GM21576 (cell line): Measurements from ENCODE around the gene CEP85L.

Experiments
- ATAC-seq: cut with Tn5 transposase; IDR thresholded peaks from one replicate; pipeline ENCODE4 v1.9.1; 2021; ENCODE audit warnings: mild to moderate bottlenecking, moderate library complexity; ENCODE audit not compliant: unreplicated experiment

CEP85L gene

DNA sequence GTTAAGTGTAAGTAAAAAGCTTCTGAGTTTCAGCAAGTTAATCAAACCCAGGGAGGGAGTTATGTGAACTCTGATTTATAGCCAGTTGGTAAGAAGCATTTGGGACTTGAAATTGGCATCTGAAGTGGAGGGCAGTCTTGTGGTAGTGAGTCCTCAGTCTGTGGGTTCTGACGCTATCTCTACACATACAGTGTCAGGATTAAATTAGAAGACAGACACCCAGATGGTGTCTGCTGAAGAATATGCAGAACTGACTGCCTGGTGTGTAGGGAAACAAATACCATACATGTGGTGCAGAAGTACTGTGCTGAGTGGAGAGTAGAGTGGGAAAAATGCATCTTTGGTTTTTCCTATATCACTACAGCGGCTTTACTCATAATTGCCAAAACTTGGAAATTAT is 146.8 kb downstream of the CEP85L start:
- no peak for ATAC-seq

DNA sequence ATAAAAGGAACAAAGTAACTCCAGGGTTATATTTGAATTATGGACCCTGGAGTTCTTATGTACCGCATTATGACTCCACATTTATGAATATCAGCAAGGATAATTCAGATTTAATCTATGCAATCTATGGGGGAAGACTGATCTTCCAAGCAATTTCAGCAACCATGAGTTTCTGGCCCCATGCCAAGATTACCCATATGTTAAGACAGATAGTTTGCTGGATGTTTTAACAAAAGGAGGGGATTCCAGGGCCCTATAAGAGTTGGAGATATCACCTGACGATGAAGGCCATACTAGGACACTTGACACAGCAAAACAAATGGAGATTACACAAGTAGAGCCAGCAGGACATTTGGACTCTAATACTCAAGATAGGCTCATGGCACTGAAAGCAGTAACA is 149.2 kb downstream of the CEP85L start:
- no peak for ATAC-seq

DNA sequence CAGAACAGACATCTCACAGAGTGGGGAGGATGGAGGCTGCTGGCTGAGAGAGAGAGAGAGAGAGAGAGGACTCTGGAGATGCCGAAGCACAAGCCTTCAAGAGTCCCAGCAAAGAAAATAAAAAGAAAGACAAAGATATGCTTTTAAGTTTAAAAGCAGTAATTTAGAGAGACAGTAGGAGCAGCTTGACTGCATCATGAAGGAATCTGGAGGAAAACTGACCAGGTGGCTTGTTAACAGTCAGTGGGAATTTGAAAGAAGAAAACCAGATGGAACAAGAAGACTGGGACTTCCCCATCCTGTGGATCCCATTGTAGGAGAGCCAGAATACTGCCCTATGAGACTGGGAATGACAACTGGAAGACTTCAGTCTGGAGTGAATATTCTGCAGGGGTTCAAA is 149.6 kb downstream of the CEP85L start:
- ATAC-seq, result no peak

DNA sequence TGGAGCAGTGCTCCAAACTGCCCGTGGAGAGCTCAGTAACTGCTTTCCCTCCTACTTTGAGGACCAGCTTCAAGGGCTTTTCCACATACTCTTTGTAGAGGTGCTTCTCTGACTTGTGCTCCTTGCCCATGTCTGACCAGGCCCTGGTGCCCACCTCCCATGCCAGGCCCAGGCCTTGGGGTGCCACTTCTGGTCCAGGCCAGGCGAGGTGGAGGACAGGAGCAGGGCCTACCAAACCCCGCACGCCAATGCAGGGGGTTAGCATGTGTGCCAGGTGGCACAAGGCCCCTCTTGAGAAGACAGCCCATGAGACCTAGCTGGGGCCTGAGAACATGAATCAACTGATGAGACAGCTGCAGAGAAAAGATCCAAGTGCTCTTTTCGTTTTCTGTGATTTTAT is 150.3 kb downstream of the CEP85L start:
- no peak for ATAC-seq

DNA sequence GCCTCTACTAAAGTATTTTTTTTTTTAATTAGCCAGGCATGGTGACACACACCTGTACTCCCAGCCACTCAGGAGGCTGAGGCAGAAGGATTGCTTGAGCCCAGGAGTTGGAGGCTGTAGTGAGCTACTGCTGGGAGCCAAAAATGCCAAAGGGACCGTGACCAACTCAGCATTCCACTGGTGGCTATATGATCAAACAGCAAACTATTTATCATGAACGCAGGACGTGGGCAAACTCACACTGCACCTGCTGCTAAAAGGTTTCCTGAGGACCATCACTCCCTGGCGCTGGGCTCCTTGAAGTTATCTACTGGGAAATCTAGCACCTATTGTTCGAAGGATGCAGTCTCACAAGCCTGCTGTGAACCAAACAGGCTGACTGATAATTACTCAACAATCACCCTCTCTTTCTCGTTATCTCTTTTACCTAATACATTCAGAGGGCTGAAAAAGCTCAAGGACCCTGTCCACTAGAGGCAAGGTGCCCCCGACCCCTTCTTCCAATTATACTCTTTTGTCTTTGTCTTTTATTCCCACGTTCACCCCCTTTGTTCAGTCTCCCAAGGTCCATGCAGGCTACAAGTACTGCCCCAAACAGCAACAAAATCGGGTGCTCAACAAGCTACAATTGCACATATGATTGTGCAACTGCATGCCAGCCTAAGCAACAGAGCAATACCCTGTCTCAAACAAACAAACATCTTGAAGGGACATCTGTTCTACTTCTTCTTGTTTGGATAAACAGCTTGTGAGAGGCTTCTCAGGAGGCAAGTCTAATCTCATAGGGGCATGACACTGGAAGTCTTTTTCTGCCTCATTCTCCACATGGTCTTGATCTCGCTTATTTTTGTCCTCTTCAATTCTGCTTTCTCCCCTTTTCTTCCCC is 151.0 kb downstream of the CEP85L start:
- no peak for ATAC-seq

DNA sequence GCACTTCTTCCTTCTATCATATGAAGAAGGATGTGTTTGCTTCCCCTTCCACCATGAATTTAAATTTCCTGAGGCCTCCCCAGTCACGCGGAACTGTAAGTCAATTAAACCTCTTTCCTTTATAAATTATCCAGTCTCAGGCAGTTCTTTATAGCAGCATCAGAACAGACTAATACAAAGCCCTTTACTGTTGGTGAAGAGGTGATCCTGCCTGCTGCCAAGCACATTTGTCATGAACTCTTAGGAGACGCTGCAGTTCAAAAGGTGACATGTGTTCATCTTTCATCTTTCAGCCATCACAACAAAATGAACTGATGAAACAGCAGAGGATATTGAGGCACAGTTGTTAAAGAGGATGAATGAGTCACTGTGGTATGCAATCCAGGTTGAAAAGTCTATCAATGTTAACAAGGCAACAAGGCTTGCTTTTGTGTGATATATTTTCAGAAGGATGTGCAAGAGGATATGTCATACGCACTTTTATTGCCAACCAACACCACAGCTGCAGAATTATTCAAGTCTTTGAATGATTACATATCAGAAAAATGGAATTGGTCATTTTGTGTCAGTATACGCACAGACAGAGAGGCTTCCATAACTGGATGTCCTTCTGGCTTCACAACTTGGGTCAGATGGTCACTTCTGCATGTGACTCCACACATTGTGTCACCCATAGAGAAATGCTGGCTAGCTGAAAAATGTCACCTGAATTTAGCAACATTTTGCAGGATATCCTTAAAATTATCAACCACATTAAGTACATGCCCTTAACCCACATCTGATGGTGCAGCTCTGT is 155.7 kb downstream of the CEP85L start:
- ATAC-seq, result no peak

DNA sequence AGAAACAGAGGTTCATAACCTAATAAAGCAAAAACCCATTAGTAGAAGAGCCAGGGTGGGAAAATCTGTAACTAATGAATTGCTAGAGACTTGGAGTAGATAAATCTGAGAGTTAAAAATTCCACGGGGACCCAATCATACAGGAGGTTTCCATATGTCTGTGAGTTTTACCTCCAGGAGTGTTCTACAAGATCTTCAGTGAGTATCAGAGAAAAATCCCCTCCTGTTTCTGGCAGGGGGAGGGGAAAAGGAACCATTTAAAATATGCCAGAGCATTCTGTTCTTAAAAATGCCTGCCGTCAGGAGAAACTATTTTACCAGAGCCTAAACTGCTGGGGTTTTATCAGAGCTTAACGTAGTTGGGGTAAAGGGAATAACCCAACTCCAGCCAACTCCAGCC is 157.3 kb downstream of the CEP85L start:
- no peak for ATAC-seq

DNA sequence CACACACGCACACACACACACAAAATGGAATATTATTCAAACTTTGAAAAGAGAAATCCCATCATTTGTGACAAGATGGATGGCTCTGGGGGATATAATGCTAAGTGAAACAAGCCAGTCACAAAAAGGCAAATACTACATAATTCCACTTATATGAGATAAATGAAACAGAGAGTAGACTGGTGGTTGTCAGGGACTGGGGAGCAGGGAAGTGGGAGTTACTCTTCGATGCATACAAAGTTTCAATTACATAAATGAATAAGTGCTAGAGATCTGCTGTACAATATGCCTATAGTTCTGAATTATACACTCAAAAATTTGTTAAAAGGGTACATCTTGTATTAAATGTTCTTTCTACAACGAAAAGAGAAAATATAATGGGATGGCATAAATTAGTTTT is 161.4 kb downstream of the CEP85L start:
- no peak for ATAC-seq

DNA sequence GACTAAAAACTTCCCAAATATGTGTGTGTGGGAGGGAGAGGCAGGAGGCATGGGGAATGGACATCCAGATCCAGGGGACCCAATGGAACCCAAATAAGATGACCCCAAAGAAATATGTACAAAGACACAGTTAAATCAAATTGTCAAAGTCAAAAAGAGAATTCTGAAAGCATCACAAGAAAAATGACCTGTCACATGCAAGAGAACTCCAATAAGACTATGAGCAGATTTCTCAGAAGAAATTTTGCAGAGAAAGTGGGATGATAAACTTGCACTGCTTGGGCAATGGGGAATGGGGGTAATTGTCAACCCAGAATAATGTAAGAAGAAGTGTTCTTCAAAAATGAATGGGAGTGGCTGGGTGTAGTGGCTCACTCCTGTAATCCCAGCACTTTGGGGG is 162.8 kb downstream of the CEP85L start:
- ATAC-seq, result no peak

DNA sequence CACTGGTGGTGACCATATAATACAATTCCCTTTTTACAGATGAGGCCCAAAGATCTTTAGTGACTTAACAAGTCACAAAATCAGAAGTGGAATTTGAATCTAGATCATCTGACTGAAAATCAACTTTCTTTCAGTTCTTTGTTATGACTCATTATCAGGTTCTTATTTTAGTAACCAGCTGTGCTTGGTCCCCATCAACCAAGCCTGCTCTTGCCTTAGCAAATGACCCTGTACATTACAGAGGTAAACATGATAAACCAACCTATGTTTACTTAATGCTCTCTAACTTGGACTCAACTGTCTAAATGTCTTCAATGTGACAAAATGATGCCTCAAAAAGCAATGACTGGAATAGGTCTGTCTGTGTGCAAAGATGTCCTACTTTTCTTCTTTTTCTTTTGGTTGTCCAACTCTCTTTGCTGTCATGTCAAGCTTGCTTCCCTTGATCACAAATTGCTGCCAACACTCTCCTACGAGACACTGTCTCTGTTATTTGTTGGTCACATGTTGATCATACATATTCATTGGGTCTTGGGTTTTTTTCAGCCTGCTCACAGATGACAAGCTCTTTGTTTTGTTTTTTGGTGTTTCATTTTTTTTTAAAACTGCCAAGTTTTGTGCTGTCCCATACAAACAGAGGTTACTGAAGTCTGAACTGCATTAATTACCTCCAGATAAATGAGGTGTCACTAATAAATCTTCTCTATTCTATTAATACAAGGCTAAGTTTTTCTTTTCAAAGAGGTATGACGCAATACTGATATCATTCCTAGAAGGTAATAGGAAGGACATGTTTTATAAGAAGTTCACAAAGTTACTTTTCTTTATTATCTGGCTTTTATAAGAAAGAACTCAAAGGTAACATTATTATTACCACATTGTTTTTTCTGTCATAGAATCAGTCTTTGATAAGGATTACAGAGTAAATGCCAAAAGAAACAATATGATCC is 165.5 kb downstream of the CEP85L start:
- peak; percentile 97 for ATAC-seq

DNA sequence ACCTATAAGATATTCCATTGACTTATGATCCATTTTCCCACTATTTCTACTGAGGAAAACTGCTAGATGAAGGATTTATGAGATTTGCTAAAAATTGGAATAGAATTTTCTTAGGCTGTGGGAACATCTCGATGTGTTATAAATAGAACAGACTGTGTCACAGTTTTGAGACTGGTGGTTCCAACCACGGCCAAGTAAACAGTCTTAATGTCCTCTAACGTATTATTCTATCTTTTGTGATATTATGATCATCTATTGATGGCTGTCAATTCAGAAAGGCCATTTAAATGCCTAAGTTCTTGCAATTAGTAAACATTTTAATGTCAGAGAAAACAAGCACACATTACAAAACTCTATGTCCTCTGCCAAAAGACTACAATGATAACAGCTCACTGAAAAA is 174.8 kb downstream of the CEP85L start:
- no peak for ATAC-seq

DNA sequence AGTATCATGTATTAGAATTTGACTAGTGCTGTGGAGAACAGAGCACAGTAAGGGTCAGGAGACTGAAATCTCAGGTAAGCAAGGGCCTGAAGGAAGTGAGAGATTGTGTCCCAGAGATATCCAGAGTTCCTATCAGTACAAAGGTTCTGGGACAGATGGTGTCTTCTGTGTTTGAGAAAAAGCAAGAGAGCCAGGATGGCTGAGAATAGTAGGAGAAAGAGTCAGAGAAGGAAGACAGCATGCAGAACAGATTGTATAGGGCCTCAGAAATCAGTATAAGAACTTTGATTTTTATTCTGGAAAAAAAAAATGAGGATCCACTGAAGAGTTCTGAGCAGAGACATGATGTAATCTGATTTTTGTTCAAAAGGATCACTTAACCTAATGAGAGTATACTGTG is 178.1 kb downstream of the CEP85L start:
- no peak for ATAC-seq

DNA sequence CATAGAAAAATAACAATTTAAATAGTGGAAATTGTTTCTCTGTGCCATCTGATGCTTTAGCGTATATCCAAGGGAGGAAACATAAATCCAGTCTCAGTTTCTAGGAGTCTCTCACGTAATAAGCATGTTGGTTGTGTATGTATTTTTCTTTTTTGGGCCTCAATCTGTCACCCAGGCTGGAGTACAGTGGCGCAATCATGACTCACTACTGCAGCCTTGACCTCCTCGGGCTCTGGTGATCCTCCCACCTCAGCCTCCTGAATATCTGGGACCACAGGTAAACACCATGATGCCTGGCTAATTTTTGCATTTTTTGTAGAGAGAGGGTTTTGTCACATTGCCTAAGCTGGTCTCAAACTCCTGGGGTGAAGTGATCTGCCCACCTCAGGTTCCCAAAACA is 181.9 kb downstream of the CEP85L start:
- no peak for ATAC-seq

DNA sequence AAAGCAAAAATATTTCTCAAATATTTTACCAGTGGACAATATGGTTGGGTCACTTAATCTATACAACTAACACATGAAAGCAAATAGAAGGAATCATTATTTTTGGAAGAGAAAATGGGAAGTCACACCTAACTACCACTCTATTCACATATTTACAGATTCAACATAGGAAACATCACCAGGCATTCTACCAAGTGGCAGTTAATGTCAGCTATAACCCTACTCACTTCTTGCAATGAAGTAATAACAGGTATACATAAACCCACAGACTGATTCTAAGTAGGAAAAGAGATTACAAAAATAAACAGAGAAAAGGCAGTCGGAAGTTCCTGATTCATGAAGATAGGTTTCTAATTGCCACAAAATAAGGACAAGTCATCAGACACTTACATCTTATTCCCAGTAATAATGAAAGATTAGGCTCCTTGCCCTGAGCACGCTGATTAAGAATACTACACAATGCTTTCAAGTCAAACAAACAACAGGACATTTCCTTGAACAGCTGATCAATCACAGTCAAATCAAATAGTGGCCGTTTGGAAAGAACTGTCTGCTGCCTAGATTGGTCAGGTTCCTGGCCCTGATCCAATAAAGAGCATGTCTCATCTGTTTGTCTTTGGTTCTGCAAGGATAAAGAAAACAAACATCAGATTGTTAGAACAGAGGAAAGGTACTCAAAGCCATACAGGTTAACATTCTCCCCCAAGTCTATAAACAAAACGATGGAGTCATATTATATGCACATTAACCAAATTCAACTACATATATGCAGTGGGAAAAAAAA is 182.5 kb downstream of the CEP85L start:
- ATAC-seq, result no peak

DNA sequence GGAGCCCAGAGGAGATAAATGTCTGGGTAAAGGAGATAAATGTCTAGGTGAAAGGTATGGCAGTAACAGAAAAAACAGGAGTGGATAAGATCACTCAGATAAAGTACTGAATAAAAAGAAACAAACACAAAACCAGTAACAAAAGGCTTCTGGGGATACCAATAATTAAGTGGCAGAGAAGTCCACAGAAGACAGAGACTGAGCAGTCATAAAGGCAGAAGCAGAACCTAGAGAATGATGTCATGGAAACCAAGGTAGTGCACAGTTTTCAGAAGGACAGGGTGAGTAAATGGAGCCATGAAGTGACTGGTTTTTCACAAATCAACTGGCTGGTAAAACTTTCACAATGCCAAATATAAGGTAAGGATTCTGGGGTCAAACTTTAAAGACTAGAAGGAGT is 184.2 kb downstream of the CEP85L start:
- ATAC-seq, result peak; percentile 81

DNA sequence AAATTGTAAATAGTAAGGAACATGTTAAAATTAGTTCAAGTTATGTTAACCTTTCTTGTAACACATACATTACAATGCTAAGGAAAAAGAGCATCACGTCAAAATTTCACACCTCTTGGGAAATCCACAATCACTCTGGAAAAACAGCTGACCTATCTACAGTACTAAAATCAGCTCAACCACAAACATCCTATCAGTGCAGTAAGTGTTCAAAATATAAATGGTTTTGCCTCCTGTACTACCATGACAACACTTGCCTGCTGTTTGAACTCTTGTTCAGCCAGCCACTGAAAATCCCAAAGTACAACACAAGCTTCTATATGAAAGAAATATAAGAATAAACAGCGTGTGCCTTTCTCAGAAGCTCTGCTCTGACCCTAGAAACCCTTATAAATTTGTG is 186.8 kb downstream of the CEP85L start:
- no peak for ATAC-seq

DNA sequence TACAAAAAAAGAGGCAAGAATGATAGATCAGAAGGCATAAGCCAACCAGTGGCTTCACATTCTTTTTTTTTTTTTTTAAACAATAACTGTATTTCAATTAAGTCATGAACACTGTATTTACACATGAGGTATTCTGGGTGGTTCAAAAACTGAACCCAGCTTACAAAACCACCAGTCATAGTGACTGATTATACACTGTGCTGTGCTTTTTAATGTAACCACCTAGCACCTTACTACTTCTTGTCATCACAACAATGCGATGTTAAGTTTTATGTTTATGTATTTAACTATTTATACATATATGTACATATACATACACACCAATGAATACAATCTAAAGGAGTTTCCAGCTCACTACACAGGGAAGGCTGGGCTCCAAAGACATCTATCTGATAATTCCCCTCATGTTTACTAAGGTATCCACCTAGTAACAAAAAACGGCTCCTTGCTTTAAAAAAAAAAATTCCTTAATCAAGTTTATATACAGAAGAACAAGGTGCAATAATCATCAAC is 190.4 kb downstream of the CEP85L start:
- ATAC-seq, result no peak

DNA sequence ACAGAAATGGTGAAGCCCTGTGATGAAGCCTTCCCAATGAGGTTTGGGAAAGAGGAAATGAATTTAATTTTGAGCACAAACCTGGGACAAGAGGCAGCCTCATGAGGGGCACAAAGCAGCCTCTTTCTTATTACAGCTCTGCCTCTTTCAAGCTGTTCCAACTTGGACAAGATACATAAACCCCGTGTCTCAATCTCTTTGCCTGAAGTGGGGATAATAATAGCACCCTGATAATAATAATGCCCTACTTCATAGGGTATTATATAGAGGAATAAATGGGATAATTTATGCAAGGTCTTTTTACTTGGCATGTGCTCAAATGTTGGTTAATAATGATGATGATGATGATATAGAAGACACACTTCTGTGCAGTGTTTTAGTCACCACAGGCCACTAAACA is 194.4 kb downstream of the CEP85L start:
- ATAC-seq, result no peak

DNA sequence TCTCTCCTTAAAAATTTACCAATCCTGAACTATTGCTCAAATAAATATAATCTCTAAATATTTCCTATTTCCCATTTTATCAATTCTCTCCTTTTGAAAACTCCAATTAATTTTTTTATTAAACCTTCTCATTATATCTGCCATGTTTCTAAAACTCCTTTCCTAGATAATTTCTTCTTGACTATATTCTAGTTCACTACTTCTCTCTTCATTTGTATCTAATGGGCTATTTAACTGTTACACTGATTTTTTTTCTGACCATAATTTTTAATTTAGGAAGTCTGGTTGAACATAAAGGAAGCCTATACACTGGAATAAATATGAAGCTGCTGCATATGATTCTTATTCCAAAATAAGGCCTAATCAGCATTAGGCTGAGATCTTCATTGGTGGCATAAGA is 199.6 kb downstream of the CEP85L start:
- ATAC-seq, result no peak

DNA sequence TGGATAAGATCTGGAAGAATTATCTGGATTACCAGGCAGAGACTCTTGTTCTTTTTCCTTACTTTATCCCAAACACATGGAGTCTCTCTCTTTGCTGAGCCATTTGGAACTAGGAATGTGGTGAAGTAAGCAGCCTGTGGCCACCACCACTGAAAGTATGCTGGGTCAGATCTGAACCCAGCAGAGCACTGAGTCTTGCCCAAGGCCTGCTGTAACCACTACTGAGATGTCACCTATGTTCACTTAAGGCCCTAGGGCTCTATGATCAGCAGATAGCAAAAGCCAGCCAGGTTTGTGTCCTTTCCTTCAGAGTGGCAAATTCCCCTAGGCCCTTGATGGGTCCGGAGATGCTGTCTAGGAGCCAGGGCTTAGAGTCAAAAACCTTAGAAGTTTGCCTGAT is 206.6 kb downstream of the CEP85L start:
- ATAC-seq, result no peak
